ENCODE measurements around the gene CYP1A2. TPM values are rescaled to one million over a fixed set of nuclear protein-coding genes. Genes with fewer than 3 reads are reported as not detected.

Gene CYP1A2
- total and polyA plus RNA-seq, 2 donors (not counting 1 experiment from before 2014, with no cell fraction given) = not detected

DNA sequence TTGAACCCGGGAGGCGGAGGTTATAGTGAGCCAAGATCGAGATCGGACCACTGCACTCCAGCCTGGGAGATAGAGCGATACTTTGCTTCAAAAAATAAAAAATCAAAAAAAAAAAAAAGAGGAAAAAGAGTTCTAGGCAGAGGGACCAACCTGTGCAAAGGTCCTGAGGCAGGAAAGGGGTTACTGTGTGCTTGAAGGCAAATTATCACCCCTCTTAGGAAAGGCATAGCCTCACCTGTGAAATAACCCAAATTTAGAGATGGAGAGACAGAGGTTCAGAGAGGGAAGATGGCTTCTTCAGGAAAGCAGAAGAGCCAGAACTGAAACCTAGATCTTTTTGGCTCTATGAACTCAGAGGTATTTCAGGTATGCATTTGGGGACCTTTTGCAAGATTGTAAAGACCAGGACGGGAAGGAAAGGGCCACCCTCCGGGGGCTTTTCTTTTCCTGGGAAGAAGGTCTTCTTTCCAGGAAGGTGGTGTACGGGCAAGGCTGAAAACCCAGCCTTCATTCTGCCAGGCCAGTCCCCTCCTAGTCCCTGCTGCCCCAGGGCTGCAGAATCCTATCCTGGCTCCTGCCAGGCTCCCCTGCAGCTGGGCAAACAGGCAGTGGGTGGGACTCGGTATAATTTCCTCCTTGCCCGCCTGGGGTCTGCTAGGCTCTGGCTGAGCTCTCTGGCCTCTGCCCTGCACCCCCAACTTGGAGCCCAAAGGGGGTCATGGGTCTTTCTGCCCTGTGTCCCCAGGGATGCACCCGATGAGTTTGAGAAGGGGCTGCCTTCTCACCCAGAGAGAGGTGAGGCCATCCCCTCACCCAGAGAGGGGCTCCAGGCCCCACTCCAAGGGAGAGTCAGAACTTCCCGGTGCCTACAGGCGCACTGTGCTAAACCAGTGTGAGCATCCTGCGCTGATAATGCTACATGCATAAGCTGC lies 18.8 kb downstream of the CYP1A2 start:
- Histone ChIP-seq H3K79me2 (ENCODE audit: control insufficient read depth, insufficient read depth, low read length) (peaks cover 37% of the 10 kb centered on the region), H3K36me3 (replicated peaks in 1 of 2; ENCODE audit: control extremely low read depth in 1 of 2, control insufficient read depth in 1 of 2, extremely low read depth in 1 of 2, insufficient read depth in 2 of 2, low read length in 1 of 2) (no peaks in the 10 kb centered on the region), H3K4me2 (replicated peaks; ENCODE audit: low read depth, low read length, poor library complexity, severe bottlenecking) (no peak overlapping the region), H4K20me1 (ENCODE audit: control insufficient read depth, insufficient read depth, low read length, poor library complexity, severe bottlenecking) (no peaks in the 10 kb centered on the region), H2AFZ (ENCODE audit: insufficient read depth, low read depth, low read length, poor library complexity, severe bottlenecking) (no peak overlapping the region), H3K27ac (ENCODE audit: low read length in 2 of 2) (no peak overlapping the region), H3K27me3 (replicated peaks in 1 of 4; ENCODE audit: control extremely low read depth in 1 of 4, control insufficient read depth in 3 of 4, insufficient read depth in 4 of 4, low read length in 3 of 4) (peaks cover 0 to 9% (median 0%) of the 10 kb centered on the region in 4 experiments), H3K9ac (ENCODE audit: low read length) (no peak overlapping the region), H3K4me3 (ENCODE audit: control extremely low read depth in 1 of 5, extremely low read depth in 1 of 5, insufficient read depth in 1 of 5, low read depth in 2 of 5, low read length in 4 of 5) (no peak overlapping the region), H3K4me1 (ENCODE audit: control insufficient read depth in 2 of 2, insufficient read depth in 2 of 2, low read length in 2 of 2) (peaks cover 23 to 27% of the 10 kb centered on the region in 2 donors), H3K9me3 (ENCODE audit: control extremely low read depth in 1 of 3, control insufficient read depth in 2 of 3, insufficient read depth in 1 of 3, low read length in 2 of 3) (no peaks in the 10 kb centered on the region)
- Mint-ChIP-seq H3K9me3 (ENCODE audit: insufficient read depth) (no peaks in the 10 kb centered on the region), H3K27ac (no peak overlapping the region), H3K27me3 (peaks cover 6% of the 10 kb centered on the region), H3K4me1 (peaks cover 22% of the 10 kb centered on the region), H3K4me3 (no peak overlapping the region)
- no peak for DNase-seq
- ATAC-seq (ENCODE audit: low read depth) = no peak
- intact Hi-C loops (cut with micrococcal nuclease) = loop anchor here (1.0 kb wide), 1 partner anchor 132 kb away; no protein-coding TSS in a partner anchor
- ChIA-PET CTCF (interaction anchor here (1.3 to 29.7 kb wide), 15 partner anchors 8 to 393 kb away, joined by 3 to 2548 read pairs (median 17); partner anchors contain the start of genes CSK, CYP1A1, LMAN1L and ULK3), POLR2A (no interaction called here)
- TF ChIP-seq EZH2 (IDR thresholded peaks at IDR 0.05; ENCODE audit: borderline replicate concordance, insufficient read depth, low read depth, low read length, poor library complexity, severe bottlenecking) = no peak
- TF ChIP-seq, protein P1, sequence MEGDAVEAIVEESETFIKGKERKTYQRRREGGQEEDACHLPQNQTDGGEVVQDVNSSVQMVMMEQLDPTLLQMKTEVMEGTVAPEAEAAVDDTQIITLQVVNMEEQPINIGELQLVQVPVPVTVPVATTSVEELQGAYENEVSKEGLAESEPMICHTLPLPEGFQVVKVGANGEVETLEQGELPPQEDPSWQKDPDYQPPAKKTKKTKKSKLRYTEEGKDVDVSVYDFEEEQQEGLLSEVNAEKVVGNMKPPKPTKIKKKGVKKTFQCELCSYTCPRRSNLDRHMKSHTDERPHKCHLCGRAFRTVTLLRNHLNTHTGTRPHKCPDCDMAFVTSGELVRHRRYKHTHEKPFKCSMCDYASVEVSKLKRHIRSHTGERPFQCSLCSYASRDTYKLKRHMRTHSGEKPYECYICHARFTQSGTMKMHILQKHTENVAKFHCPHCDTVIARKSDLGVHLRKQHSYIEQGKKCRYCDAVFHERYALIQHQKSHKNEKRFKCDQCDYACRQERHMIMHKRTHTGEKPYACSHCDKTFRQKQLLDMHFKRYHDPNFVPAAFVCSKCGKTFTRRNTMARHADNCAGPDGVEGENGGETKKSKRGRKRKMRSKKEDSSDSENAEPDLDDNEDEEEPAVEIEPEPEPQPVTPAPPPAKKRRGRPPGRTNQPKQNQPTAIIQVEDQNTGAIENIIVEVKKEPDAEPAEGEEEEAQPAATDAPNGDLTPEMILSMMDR (IDR thresholded peaks at IDR 0.05) = no peak
- WGBS (ENCODE audit: insufficient coverage) = 93% methylated on average over 9 of the region's 14 CpGs
